GM18505 (cell line): ENCODE measurements around the gene HEATR9.
A peak's percentile ranks its signal among the peaks of the same experiment; 100 is the strongest.

Experiments used
- ATAC-seq: cut with Tn5 transposase; IDR thresholded peaks from one replicate; pipeline ENCODE4 v1.9.1; 2021; ENCODE audit not compliant: unreplicated experiment
- POLR2A ChIP-seq: IDR thresholded peaks from 4 replicates; pipeline ENCODE4 v1.6.1; 2011; ENCODE audit warnings: borderline replicate concordance; ENCODE audit not compliant: insufficient read depth, insufficient read length; ENCODE audit errors: extremely low read depth

Gene HEATR9

DNA sequence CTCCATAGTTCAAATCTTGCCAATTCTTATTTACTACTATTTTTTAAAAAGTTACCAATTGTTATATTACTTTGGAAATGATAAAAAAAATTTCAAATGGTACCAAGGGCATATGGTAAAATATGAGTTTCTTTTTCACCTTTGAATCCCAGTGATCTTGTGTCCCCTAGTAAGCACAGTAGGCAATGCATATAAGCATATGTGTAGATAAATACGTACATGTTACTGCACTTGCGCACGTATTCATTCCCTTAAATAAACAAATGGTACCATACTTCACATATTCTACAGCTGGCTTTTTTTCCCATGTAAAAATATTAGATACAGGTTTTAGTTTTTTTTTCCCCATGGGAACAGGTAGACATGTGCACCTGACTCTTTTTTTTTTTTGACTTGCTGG, 27.6 kb downstream of the HEATR9 start:
- ATAC-seq, result no peak
- TF ChIP-seq POLR2A, result no peak

- no peak for ATAC-seq
- no peak for TF ChIP-seq POLR2A
Observed at GRCh38 chr17:35825206-35825605, 43.5 kb downstream of the HEATR9 start.

DNA sequence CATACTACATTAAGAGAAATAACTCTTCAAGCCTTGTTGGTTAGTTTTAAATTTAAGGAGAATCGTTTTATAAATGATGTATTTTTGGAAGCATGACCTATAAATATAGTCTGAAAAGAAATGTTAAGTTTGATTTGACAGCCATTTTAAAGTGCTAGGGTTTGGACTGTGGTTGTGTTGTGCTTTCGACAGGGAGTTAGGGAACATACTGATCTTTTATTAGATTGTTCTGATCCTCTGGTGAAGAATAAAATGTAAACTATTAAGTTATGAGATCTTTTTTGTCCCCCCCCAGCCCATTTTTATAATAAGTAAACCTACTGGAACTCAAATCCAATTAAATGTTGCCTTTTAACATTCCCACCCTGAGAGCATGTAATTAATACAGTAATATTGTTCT, 47.4 kb downstream of the HEATR9 start:
- TF ChIP-seq POLR2A, result no peak
- ATAC-seq, result no peak

DNA sequence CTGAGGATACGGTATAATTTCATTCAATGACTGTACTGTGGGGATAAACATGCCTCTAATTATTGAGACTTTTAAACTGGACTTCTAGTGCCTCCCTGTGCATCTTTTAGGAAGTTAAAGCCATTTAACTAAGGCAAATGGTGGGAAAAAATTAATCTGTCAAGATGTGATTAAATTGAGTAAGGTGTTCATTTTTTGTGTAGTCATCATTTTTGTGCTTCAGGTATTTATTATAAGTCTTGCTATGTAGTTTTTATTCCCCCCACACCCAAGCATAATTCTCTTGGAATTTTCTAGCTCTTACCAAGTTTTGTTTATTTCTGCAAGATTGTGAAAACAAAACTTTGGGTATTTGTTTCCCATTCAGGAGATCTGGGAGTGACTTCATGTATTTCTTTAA, 49.2 kb downstream of the HEATR9 start:
- no peak for ATAC-seq
- TF ChIP-seq POLR2A, result no peak

GRCh38 chr17:35817196-35817595, 51.5 kb downstream of the HEATR9 start:
- ATAC-seq, result no peak
- no peak for TF ChIP-seq POLR2A

DNA sequence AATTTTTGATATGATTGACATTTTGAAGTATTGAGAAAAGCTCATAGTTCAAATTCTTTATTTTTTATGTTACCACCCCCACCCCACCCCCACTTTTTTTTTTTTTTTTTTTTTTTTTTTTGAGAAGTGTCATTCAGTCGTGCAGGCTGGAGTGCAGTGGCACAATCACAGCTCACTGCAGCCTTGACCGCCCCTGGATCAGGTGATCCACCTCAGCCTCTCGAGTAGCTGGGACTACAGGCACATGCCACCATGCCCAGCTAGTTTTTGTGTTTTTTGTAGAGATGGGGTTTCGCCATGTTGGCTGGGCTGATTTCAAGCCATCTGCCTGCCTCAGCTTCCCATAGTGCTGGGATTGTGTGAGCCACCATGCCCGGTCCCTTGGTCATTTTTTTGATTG, 52.0 kb downstream of the HEATR9 start:
- no peak for TF ChIP-seq POLR2A
- ATAC-seq, result no peak

- no peak for ATAC-seq
- no peak for TF ChIP-seq POLR2A
Observed at GRCh38 chr17:35812456-35812855, 56.2 kb downstream of the HEATR9 start.

GRCh38 chr17:35811759-35812158, 56.9 kb downstream of the HEATR9 start:
- ATAC-seq, result no peak
- TF ChIP-seq POLR2A, result no peak

DNA sequence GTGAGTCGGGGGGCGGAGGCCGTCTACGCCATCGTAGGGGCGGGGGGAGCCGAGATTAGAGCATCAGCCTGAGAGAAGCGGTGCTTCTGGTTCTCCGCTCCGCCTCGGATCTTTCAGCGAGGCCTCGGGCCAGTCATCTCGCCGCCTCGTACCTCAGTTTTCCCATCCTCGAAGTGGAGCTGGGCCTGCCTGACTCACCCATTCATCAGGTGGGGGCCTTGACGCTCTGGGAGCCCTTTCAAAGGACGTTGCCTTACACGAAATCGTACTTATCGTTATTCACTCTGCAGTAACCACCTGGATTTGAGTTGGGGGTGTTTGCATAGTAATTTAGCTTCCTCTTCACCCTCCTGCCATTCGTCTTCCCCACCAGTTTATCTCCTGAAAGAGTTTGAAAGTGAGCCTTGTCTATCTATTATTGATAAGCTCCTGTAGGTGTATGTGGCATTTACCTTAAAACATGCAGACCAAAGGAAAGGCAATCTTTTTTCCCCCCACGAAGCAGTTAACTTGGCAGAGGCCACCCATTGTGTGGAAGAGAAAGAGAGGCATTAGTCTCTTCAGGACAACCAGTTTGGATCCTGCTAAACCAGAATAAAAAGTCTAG, 58.7 kb downstream of the HEATR9 start:
- no peak for TF ChIP-seq POLR2A
- ATAC-seq, result no peak

GRCh38 chr17:35808962-35809854, 59.5 kb downstream of the HEATR9 start, which contains the start of gene TAF15:
Gene TAF15, plus strand, starts transcription at chr17:35809484. Its CDS starts 86 bp downstream, at chr17:35809570.
- ATAC-seq, result peak; percentile 95
- peak; percentile 99 for TF ChIP-seq POLR2A

- ATAC-seq, result no peak
- no peak for TF ChIP-seq POLR2A
Observed at GRCh38 chr17:35808240-35808961, 60.3 kb downstream of the HEATR9 start.

DNA sequence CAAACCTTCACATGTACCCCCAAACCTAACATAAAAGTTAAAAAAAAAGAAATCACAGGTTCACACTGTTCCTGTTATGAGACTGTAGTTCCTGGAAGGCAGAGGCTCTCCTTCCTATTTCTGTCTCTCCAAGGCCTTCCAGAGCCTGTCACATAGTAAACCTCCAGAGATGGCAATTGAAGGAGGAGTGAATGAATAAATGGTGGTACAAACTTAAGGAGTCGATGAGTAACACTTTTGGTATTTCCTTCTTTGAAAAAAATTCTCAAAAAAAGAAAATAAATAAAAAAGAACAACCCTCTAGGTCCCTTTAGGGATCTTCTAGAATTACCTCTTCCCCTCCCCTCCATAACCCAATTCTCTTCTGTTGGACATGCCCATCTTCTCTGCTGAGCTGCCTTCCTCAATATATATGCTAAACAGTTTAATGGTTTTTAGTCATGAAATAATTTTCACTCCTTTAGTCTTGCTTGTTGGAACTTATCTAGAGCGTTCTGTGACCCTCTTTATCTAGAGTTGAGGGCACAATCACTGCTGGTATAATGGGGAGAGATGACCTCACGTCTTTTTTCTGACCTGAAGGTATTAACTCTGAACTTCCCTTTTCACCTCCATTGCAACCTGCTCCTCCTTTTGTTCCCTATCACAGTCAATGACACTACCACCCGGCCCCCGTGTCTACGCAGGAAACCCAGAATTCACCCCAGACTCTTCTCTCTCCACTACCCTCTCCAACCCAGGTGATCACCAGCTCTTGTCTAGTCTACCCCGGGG, 61.1 kb downstream of the HEATR9 start:
- no peak for ATAC-seq
- no peak for TF ChIP-seq POLR2A
